Heart left ventricle (tissue), 13 donors: ENCODE data around the gene RGPD8.

Experiments
- POLR2A ChIP-seq, 2 donors: fragments of 450-650 bp; IDR thresholded peaks; one replicate each; pipeline ENCODE4 v1.6.1; 2017; ENCODE audit warnings: antibody characterized with exemption in 2 of 2, mild to moderate bottlenecking in 2 of 2, moderate library complexity in 2 of 2
- TF ChIP-seq, protein P1 (sequence below), 12 donors: fragments of 200-600 bp; sonication (generic) in 4 of 12; IDR thresholded peaks; one replicate each; pipeline versions ENCODE4 v1.5.0 to v1.8.0; 2018 to 2022; ENCODE audit warnings: antibody characterized with exemption in 12 of 12, mild to moderate bottlenecking in 5 of 12
- donor health status: ischemic (EF 13 %, LVEDD 7.1; RV severe dilation, severe dysfunction).
- donor health status: DM: no; HTN: yes; CAD: no.
- donor health status: DM: no; HTN: no; CAD: no.
- donor health status: ischemic (EF 25% LVEDD 6.9; RV normal size, moderate dysfunction).
- donor health status: ischemic (EF 25% LVEDD 5.7; RV mildly dilated, moderate dysfunction).
- donor health status: ischemic (EF 35%, LVEDD 5.7; RV mildly dilated, moderate dysfunction).
- donor health status: nonischemic (EF 11% LVEDD 7.7; RV severe dilation, severe dysfunction).
- donor health status: DM: yes; HTN: yes; CAD: no.
- donor health status: PGD.
- donor health status: ischemic (EF 29% LVEDD 5.4; RV normal size, mild dysfunction).
- donor health status: nonischemic (EF 23%, LVEDD 6.1; RV moderate dilation, normal function).

GRCh38 chr2:112462178-112462577 is 28.7 kb upstream of the RGPD8 start:
- TF ChIP-seq, protein P1, sequence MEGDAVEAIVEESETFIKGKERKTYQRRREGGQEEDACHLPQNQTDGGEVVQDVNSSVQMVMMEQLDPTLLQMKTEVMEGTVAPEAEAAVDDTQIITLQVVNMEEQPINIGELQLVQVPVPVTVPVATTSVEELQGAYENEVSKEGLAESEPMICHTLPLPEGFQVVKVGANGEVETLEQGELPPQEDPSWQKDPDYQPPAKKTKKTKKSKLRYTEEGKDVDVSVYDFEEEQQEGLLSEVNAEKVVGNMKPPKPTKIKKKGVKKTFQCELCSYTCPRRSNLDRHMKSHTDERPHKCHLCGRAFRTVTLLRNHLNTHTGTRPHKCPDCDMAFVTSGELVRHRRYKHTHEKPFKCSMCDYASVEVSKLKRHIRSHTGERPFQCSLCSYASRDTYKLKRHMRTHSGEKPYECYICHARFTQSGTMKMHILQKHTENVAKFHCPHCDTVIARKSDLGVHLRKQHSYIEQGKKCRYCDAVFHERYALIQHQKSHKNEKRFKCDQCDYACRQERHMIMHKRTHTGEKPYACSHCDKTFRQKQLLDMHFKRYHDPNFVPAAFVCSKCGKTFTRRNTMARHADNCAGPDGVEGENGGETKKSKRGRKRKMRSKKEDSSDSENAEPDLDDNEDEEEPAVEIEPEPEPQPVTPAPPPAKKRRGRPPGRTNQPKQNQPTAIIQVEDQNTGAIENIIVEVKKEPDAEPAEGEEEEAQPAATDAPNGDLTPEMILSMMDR (IDR thresholded peaks at IDR 0.05), result no peak
- no peak for TF ChIP-seq POLR2A (IDR thresholded peaks at IDR 0.05)
